ENCODE results near the gene COP1. TPM values are rescaled to one million over a fixed set of nuclear protein-coding genes. Genes with fewer than 3 reads are reported as not detected.
"Not testable (repeated sequence)": the region's sequence is repeated elsewhere in the genome, so short reads cannot be mapped to it uniquely, and the experiment has no call there.

The COP1 gene
- total RNA-seq, 2 experiments from 2014 or later, result 41.9 to 47.2 TPM

GRCh38 chr1:175984813-175985212, 222.3 kb downstream of the COP1 start:
- CTCF ChIA-PET, result no interaction called here
- Mint-ChIP-seq H3K4me1 (no peaks in the 10 kb centered on the region), H3K27ac (no peak overlapping the region), H3K27me3 (no peaks in the 10 kb centered on the region), H3K9me3 (peaks cover 31% of the 10 kb centered on the region), H3K4me3 (no peak overlapping the region), H3K36me3 (ENCODE audit: low read depth) (peaks cover 71% of the 10 kb centered on the region)
- DNase-seq, result no peak
- POLR2A ChIA-PET, result no interaction called here

DNA sequence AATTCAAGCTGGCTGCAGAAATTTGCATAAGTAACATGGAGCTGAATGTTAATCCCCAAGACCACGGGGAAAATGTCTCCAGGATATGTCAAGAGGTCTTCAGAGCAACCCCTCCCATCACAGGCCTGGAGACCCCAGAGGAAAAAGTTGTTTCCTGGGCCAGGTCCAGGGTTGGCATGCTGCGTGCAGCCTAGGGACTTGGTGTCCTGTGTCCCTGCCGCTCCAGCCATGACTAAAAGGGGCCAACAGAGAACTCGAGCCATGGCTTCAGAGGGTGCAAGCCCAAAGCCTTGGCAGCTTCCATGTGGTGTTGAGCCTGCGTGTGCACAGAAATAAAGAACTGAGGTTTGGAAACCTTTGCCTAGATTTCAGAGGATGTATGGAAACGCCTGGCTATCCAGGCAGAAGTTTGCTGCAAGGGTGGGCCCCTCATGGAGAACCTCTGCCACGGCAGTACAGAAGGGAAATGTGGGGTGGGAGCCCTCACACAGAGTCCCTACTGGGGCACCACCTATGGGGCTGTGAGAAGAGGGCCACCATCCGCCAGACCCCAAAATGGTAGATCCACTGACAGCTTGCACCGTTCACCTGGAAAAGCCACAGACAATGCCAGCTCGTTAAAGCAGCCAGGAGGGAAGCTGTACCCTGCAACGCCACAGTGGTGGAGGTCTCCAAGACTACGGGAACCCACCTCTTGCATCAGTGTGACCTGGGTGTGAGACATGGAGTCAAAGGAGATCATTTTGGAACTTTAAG, 222.9 kb downstream of the COP1 start:
- ChIA-PET CTCF (no interaction called here), POLR2A (no interaction called here)
- Mint-ChIP-seq H3K4me1 (no peaks in the 10 kb centered on the region), H3K27ac (no peak overlapping the region), H3K36me3 (ENCODE audit: low read depth) (peaks cover 73% of the 10 kb centered on the region), H3K27me3 (no peaks in the 10 kb centered on the region), H3K9me3 (peaks cover 31% of the 10 kb centered on the region), H3K4me3 (no peak overlapping the region)
- DNase-seq, result no peak

DNA sequence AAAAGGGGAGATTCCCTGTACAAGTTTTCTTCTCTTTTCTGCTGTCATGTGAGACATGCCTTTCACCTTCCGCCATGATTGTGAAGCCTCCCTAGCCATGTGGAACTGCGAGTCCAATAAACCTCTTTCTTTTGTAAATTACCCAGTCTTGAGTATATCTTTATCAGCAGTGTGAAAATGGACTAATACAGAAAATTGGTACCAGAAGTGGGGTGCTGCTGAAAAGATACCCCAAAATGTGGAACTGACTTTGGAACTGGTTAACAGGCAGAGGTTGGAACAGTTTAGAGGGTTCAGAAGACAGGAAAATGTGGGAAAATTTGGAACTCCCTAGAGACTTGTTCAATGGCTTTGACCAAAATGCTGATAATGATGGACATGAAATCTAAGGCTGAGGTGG, 223.7 kb downstream of the COP1 start:
- H3K27me3 Mint-ChIP-seq, H3K27ac Mint-ChIP-seq: not testable (repeated sequence)

GRCh38 chr1:175981128-175981527, 226.0 kb downstream of the COP1 start:
- POLR2A ChIA-PET, result no interaction called here
- peaks cover 65% of the 10 kb centered on the region for H3K36me3 Mint-ChIP-seq (ENCODE audit: low read depth)
- H3K4me3 Mint-ChIP-seq, result no peak overlapping the region
- no peak overlapping the region for H3K27ac Mint-ChIP-seq
- H3K4me1 Mint-ChIP-seq, result no peaks in the 10 kb centered on the region
- CTCF ChIA-PET, result no interaction called here
- DNase-seq, result no peak
- no peaks in the 10 kb centered on the region for H3K27me3 Mint-ChIP-seq
- H3K9me3 Mint-ChIP-seq, result peaks cover 28% of the 10 kb centered on the region

More for the DNA sequence above, 223.7 kb downstream of the COP1 start:
- DNase-seq, CTCF ChIA-PET, POLR2A ChIA-PET, H3K4me1 Mint-ChIP-seq, H3K4me3 Mint-ChIP-seq: not testable (repeated sequence)
- Mint-ChIP-seq H3K36me3 (ENCODE audit: low read depth) (peaks cover 72% of the 10 kb centered on the region), H3K9me3 (peaks cover 31% of the 10 kb centered on the region)

- H3K4me3 Mint-ChIP-seq, result no peak overlapping the region
- ChIA-PET CTCF (no interaction called here), POLR2A (no interaction called here)
- peaks cover 53% of the 10 kb centered on the region for H3K36me3 Mint-ChIP-seq (ENCODE audit: low read depth)
- H3K27me3 Mint-ChIP-seq, result no peaks in the 10 kb centered on the region
- no peak overlapping the region for H3K27ac Mint-ChIP-seq
- no peaks in the 10 kb centered on the region for H3K4me1 Mint-ChIP-seq
- DNase-seq, result no peak
- H3K9me3 Mint-ChIP-seq, result peaks cover 20% of the 10 kb centered on the region
Observed at GRCh38 chr1:175978926-175979325, 228.2 kb downstream of the COP1 start.

DNA sequence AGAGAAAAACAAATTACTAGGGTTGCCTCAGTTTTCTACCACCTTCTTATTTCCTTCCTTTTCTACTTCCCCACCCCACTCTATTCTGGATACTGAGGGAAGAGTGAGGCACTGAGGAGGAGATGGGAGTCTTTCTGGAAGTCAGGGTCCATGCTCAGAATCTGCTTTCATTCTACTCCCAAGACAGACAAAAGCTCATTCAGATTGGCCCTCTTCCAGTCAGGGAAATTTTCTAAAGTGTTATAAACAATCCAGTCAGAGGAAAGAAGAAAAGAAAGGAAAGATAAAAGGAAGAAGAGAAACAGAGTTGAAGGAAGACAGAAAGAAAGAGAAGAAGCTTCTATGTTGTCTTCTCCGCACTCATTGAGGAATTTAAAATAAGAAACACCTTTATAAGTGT, 228.6 kb downstream of the COP1 start:
- ChIA-PET POLR2A (no interaction called here), CTCF (no interaction called here)
- no peaks in the 10 kb centered on the region for H3K27me3 Mint-ChIP-seq
- H3K4me1 Mint-ChIP-seq, result no peaks in the 10 kb centered on the region
- H3K36me3 Mint-ChIP-seq (ENCODE audit: low read depth), result peaks cover 53% of the 10 kb centered on the region
- no peak for DNase-seq
- no peak overlapping the region for H3K4me3 Mint-ChIP-seq
- H3K9me3 Mint-ChIP-seq, result peaks cover 15% of the 10 kb centered on the region
- H3K27ac Mint-ChIP-seq, result no peak overlapping the region

DNA sequence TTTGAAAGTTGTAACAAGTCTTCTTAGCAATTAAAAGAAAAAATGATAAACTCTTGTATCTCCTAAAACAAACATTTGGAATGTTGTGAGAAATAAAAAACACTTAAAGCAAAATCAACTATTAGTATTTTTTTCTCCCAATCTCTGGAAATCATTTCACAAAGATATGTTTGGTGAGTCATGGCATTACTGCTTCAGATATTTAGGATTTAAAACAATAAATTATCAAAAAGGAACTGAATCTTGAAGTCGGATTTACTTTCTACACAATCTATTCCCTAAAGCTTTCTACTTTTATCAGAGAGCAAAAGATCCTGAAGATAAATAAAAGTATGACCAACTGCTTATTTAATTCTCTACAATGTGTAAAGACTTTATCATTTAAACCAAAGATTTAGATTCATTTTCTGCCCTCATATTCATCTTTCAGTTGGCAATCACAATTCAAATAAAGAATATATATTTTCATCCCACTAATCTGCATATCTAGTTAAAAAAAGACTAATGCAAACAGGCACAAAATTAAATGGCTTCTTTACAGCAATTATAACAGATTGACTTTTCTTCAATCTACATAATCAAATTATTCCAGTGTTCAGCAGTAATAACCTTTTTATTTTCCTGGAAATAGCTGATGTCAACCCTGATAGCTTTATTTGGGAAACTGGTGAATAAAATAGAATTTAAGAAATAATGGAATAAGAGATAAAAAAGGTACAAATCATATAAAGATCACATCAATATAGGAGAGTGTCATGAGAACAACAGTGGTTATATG, 230.0 kb downstream of the COP1 start:
- Mint-ChIP-seq H3K27me3 (no peaks in the 10 kb centered on the region), H3K27ac (no peak overlapping the region), H3K4me3 (no peak overlapping the region), H3K36me3 (ENCODE audit: low read depth) (peaks cover 41% of the 10 kb centered on the region), H3K4me1 (no peaks in the 10 kb centered on the region), H3K9me3 (peaks cover 4% of the 10 kb centered on the region)
- CTCF ChIA-PET, result no interaction called here
- POLR2A ChIA-PET, result no interaction called here
- DNase-seq, result no peak

- Mint-ChIP-seq H3K27ac (no peak overlapping the region), H3K27me3 (no peaks in the 10 kb centered on the region), H3K4me1 (no peaks in the 10 kb centered on the region), H3K4me3 (no peak overlapping the region), H3K36me3 (ENCODE audit: low read depth) (peaks cover 23% of the 10 kb centered on the region), H3K9me3 (no peaks in the 10 kb centered on the region)
- no peak for DNase-seq
- POLR2A ChIA-PET, result no interaction called here
- CTCF ChIA-PET, result no interaction called here
Observed at GRCh38 chr1:175969231-175969630, 237.9 kb downstream of the COP1 start.

DNA sequence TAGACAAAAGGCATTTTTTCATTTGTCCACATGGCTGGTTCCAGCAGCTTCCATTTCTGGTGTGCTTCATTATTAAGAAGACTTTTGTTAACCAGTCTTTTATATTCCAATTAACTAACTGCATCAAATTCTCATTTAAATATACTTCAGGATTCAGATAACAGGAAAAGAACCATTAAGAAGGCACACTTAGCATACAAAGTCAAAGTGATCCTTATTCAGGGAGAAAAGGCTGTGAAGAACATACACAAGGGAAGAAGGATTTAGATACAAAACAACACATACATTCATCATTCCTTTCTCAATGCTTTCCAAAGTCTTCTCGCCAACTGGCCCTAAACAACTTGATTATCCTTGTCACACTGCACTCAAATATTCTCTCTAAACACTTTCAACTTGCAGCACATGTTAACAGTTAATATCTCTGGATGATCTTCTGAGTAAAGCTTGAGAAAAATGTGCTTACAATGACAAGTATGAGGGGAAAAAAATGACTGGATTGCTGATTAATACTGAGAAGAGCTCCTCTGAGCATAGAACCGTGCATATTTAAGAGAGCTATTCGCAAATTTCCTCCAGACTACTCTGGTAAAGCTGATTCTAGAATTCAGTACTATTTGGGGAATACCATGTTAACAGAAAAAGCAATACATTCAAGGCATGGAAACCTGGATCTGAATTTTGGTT, 238.5 kb downstream of the COP1 start:
- Mint-ChIP-seq H3K4me3 (no peak overlapping the region), H3K9me3 (no peaks in the 10 kb centered on the region), H3K27ac (no peak overlapping the region), H3K36me3 (ENCODE audit: low read depth) (peaks cover 20% of the 10 kb centered on the region), H3K4me1 (no peaks in the 10 kb centered on the region), H3K27me3 (no peaks in the 10 kb centered on the region)
- no peak for DNase-seq
- POLR2A ChIA-PET, result no interaction called here
- CTCF ChIA-PET, result no interaction called here

- ChIA-PET CTCF (no interaction called here), POLR2A (no interaction called here)
- H3K36me3 Mint-ChIP-seq (ENCODE audit: low read depth), result peaks cover 24% of the 10 kb centered on the region
- H3K27ac Mint-ChIP-seq, result no peak overlapping the region
- DNase-seq, result no peak
- no peak overlapping the region for H3K4me3 Mint-ChIP-seq
- no peaks in the 10 kb centered on the region for H3K9me3 Mint-ChIP-seq
- no peaks in the 10 kb centered on the region for H3K4me1 Mint-ChIP-seq
- no peaks in the 10 kb centered on the region for H3K27me3 Mint-ChIP-seq
Observed at GRCh38 chr1:175963740-175964139, 243.3 kb downstream of the COP1 start.

GRCh38 chr1:175960169-175960568, 246.9 kb downstream of the COP1 start:
- no peak for DNase-seq
- Mint-ChIP-seq H3K27ac (no peak overlapping the region), H3K36me3 (ENCODE audit: low read depth) (peaks cover 21% of the 10 kb centered on the region), H3K4me1 (no peaks in the 10 kb centered on the region), H3K9me3 (no peaks in the 10 kb centered on the region), H3K4me3 (no peak overlapping the region), H3K27me3 (no peaks in the 10 kb centered on the region)
- POLR2A ChIA-PET, result no interaction called here
- CTCF ChIA-PET, result no interaction called here

- Mint-ChIP-seq H3K27ac (no peak overlapping the region), H3K36me3 (ENCODE audit: low read depth) (peaks cover 42% of the 10 kb centered on the region), H3K4me1 (no peaks in the 10 kb centered on the region), H3K27me3 (no peaks in the 10 kb centered on the region), H3K9me3 (peaks cover 8% of the 10 kb centered on the region), H3K4me3 (no peak overlapping the region)
- CTCF ChIA-PET, result no interaction called here
- POLR2A ChIA-PET, result no interaction called here
- DNase-seq, result no peak
Observed at GRCh38 chr1:175951627-175952026, 255.5 kb downstream of the COP1 start.

DNA sequence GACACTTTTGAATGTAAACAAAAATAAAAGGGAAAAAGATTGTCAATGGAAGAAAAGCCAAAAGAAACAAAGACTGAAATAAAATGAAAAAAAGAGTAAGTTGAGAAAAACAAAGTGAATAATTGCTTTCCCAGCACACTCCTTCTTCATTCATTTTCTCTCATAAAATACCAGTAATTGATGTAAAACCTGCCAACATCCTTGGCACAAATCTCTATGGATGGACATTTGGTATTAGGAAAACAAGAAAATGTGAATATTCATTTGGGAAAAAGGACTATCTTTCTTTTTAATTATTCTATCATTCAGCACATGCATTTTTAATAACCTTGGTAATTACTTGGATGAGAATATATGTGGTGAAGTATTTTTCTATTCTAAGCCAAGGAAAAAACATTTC, 259.3 kb downstream of the COP1 start:
- POLR2A ChIA-PET, result no interaction called here
- H3K4me3 Mint-ChIP-seq, result no peak overlapping the region
- H3K9me3 Mint-ChIP-seq, result peaks cover 10% of the 10 kb centered on the region
- no peak for DNase-seq
- no peak overlapping the region for H3K27ac Mint-ChIP-seq
- CTCF ChIA-PET, result no interaction called here
- no peaks in the 10 kb centered on the region for H3K4me1 Mint-ChIP-seq
- H3K36me3 Mint-ChIP-seq (ENCODE audit: low read depth), result peaks cover 56% of the 10 kb centered on the region
- H3K27me3 Mint-ChIP-seq, result no peaks in the 10 kb centered on the region
